Upper lobe of left lung (tissue), 4 donors: ENCODE measurements around the gene CSNK1G2.

ENCODE experiments used
- EP300 ChIP-seq, 4 donors: sonication (generic); formaldehyde crosslinking; IDR thresholded peaks; one replicate each; pipeline ENCODE4 v1.5.1; 2017; ENCODE audit warnings: antibody characterized with exemption in 4 of 4, control low read depth in 2 of 4
- POLR2A ChIP-seq, 4 donors: fragments of 450-650 bp; IDR thresholded peaks; one replicate each; pipeline ENCODE4 v1.5.1; 2016 to 2017; ENCODE audit warnings: antibody characterized with exemption in 4 of 4, mild to moderate bottlenecking in 2 of 4
- POLR2AphosphoS5 ChIP-seq, 2 donors: sonication (generic); formaldehyde crosslinking; IDR thresholded peaks; one replicate each; pipeline ENCODE4 v1.5.1; 2017; ENCODE audit warnings: antibody characterized with exemption in 2 of 2
- TF ChIP-seq, protein P1 (sequence below), 6 experiments: fragments of 450-650 bp in 4 of 6; fragments of 200-600 bp in 2 of 6; sonication (generic) in 2 of 6; IDR thresholded peaks; one replicate each; pipeline ENCODE4 v1.5.1; 2016 to 2019; ENCODE audit warnings: antibody characterized with exemption in 6 of 6

DNA sequence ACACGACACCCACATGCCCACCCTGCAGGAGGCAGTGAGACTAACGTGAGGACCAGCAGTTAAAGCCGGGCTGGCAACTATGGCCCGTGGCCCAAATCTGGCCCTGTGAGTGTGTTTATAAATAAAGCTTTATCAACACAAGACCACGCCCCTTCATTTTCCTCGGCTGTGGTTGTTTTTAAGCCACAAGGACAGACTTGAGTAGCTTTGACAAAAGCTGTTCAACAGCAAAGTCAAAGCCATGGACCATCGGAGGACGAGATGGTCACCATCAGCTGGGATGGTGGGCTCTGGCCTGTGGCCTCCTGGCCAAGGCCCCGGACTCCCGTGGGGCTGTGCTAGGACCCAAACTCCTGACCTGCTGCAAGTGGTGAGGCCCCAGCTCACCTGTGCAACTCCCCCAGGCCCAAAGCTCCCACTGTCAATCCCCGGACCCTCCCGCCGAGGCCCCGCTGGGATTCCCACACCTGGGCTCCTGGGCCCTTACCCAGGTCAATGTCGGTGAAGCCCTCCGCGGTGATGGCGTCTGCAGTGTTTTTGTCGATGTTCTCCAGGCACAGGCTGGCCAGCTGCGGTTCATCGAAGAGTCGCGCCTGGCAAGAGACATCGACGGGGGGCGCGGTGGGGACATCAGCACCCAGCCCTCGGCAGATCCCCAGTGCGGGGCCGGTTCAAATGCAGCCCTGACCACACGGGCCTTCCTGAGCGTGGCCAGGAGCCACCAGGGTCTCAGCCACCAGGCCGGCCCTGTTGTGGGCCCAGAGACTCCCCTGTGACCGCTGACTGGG lies 49.5 kb downstream of the CSNK1G2 start:
- TF ChIP-seq POLR2A (IDR thresholded peaks at IDR 0.05) (no peak), POLR2AphosphoS5 (IDR thresholded peaks at IDR 0.05) (no peak), EP300 (IDR thresholded peaks at IDR 0.05) (no peak)
- TF ChIP-seq, protein P1, sequence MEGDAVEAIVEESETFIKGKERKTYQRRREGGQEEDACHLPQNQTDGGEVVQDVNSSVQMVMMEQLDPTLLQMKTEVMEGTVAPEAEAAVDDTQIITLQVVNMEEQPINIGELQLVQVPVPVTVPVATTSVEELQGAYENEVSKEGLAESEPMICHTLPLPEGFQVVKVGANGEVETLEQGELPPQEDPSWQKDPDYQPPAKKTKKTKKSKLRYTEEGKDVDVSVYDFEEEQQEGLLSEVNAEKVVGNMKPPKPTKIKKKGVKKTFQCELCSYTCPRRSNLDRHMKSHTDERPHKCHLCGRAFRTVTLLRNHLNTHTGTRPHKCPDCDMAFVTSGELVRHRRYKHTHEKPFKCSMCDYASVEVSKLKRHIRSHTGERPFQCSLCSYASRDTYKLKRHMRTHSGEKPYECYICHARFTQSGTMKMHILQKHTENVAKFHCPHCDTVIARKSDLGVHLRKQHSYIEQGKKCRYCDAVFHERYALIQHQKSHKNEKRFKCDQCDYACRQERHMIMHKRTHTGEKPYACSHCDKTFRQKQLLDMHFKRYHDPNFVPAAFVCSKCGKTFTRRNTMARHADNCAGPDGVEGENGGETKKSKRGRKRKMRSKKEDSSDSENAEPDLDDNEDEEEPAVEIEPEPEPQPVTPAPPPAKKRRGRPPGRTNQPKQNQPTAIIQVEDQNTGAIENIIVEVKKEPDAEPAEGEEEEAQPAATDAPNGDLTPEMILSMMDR (IDR thresholded peaks at IDR 0.05) = no peak
